Measurements from ENCODE around the gene IGFBPL1.

IGFBPL1 gene

DNA sequence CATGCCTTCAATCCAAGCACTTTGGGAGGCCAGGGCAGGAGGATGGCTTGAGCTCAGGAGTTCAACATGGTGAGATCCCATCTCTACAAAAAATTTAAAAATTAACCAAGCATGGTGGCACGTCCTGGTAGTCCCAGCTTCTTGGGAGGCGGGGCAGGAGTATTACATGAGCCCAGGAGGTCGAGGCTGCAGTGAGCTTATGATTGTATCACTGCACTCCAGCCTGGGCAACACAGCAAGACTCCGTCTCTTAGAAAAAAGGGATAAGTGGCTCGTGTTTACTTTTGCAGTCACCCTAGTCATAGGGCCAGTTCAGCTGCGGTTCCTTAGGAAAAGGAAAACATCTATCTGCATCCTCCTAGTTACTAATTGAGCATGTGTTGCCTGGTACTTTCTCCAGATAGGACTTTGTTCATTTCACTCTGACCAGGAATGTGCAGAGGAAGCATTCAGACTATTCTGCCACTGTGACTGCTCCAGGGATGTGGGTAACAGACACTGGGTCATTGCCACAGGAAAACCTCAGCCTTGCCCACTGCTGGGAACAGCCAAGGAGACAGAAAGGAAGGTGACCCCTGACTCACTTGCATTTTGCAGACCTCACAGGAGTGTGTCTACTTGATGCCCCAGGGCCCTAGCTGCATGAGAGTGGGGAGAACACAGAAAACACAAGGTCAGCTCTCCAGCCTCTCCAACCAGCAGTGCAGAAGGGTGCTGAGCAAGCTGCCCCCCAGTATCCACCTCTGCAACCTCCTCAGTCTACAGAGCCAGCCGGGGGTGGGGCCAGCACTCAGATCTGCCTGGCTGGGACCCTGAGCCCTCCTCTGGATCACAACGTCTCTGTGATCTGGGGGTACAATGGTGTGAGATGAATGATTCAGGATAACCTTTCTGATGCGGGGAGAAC lies 65.6 kb downstream of the IGFBPL1 start:
- TF ChIP-seq, protein P1, sequence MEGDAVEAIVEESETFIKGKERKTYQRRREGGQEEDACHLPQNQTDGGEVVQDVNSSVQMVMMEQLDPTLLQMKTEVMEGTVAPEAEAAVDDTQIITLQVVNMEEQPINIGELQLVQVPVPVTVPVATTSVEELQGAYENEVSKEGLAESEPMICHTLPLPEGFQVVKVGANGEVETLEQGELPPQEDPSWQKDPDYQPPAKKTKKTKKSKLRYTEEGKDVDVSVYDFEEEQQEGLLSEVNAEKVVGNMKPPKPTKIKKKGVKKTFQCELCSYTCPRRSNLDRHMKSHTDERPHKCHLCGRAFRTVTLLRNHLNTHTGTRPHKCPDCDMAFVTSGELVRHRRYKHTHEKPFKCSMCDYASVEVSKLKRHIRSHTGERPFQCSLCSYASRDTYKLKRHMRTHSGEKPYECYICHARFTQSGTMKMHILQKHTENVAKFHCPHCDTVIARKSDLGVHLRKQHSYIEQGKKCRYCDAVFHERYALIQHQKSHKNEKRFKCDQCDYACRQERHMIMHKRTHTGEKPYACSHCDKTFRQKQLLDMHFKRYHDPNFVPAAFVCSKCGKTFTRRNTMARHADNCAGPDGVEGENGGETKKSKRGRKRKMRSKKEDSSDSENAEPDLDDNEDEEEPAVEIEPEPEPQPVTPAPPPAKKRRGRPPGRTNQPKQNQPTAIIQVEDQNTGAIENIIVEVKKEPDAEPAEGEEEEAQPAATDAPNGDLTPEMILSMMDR (IDR thresholded peaks at IDR 0.05): no peak

DNA sequence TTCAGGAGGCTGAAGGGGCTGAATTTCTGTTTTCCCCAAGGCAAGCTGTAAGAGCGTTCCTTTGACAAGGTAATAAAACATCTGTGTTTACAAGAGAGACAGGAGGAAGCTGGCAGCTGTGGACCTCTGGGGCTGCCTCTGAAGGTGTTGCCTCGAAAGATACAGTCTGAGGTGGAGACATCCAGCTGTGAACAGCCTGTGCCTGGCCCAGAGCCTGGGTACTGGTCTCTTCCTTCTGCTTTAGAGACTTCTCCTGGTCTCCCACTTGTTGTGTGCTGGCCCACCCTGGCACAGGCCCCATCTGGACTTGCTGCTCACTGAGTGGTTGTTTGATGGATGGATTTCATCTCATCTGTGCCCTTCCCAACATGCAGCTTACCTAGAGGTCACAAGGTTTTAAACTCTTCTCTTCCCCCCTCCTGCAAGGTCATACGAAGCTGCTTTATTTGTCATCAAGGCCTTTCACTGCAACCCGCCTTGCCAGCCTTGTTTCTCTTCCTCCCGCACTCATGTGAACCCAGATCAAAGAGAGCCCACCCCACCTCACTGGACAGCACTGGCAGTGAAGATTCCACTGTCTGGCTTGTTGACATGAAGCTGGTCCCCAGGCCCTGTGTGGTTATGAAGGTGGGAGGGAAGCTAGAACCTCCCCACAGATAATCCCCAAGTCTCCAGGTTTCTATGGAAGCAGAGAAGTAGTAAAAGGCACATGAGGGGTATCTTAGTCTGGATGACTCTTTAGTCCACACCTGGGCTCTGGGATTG lies 66.7 kb downstream of the IGFBPL1 start:
- TF ChIP-seq, protein P1 (IDR thresholded peaks at IDR 0.05): no peak

DNA sequence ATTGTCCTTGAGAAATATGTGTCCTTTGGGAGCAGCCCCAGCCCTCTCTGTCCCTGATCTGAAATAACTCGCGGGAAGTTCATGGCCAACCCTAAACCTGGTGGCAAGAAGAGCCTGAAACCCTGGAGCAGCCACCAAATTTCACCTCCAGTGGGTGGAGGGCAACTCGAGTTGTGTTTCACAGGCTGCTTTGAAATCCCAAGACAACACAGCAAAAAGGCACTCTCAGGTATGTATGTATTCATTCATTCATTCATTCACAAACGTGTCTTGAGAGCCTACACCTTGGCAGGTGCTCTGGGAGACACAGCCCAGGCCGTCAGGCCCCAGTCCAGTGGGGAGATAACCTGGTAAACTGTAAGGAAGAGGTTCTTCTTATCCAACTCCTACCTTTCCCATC lies 67.4 kb downstream of the IGFBPL1 start:
- TF ChIP-seq, protein P1 (IDR thresholded peaks at IDR 0.05): no peak
